Activated T-cell treated with anti-CD3 and anti-CD28 coated beads for 48 hours (primary cell): ENCODE results near the gene C3orf18.

Source experiments
- DNase-seq: peaks from one replicate; pipeline ENCODE4 v3.0.0-alpha.2; 2020; ENCODE audit warnings: low read depth

Gene C3orf18

DNA sequence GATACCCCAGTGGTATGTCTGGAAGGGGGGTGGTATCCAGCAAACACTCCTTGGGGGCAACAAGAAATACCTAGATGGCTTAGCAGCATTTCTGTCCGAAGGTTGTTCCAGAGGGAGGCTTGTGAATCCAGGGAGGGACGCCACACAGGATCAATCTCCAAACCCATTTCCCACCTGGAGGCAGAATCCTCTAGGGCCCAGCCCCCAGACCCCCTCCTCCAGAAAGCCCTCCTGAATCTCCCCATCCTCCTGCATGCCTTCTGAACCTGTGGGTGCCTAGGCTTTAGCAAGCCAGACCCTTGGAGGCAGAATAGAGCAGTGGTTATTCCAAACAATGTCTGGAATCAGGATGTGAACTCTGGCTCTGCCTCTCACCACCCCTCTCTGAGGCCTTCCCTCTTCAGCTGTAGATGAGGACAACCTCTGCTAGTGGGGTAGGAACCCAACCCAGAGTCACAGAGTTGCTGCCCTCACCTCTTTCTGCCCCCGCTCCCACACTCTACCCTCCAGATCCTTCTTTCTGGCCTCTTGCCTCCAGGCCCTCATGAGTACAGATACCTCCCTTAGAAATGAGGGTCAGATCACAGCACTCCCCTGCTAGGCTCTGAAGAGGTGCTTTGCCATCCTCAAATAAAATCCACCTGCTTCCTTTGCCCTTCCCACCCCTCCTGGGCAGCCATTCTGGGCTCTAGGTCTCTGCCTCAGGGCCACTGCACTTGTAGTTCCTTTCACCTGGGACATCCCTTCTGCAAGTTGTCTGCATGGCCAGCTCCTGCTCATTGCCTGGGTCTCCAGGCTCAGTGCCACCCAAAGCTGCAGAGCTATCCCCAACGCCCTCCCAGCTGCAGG is 35.9 kb upstream of the C3orf18 start:
- no peak for DNase-seq

DNA sequence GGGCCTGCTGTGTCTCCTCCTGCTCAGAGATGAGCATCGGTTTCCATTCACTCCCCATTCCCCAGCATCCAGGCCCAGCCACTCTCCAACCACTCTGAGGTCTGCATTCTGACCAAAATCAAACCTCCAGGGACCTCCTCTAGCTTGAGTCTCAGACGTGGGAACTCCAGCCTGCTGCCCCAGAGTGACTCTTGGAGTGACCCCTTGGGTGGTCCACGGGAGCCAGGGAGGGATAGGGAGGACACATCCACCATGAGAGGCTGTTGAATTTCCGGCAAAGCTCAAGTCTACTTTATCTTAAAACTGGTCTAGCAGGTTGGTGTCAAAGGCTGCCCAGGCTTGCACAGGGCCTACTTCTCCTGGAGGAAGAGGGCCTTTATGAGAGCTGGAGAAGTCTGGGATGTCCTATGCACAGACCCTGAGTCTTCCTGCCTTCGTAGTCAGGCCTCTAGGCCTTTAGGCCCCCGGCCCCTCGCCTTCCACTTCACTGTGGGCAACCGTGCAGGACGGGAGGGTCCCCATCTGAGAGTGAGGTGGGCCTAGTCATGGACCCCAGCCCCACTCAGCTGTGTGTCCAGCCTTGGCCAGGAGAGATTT is 35.1 kb upstream of the C3orf18 start:
- DNase-seq: no peak

DNA sequence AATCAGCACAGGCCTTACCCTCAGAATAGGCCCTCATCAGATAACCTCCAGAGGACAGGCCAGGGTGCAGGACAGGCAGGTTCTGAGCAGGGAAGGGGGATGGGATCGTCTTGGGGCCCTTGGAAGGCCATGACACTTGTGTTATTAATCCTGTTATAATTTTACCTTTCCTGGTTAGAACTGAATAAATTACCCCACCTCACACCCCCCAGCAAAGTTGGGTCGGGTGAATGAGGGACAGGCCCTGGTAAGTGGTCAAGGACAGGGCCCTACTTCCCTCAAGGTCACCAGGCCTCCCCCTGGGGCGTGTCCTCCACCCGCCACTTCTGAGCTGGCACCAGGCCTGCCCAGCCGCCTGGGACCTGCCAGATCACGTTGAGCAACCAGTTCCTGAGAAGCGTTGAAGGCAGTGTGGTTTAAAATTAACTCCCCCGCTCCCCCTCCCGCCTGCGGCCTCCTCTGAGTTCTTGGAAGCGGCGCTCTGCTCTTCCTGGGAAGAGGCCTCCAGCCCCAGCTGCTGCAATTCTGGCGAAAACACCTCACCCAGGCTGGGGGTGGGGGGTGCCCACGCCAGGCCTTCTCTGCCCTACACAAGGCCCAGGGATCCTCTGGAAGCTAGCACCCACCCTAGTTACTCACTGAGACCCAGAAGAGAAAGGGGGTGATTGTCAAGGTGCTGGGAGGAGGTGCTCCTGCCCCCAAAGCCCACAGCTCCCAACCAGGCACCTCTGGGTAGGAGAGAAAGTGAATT is 33.5 kb upstream of the C3orf18 start:
- DNase-seq: peak; percentile 96

DNA sequence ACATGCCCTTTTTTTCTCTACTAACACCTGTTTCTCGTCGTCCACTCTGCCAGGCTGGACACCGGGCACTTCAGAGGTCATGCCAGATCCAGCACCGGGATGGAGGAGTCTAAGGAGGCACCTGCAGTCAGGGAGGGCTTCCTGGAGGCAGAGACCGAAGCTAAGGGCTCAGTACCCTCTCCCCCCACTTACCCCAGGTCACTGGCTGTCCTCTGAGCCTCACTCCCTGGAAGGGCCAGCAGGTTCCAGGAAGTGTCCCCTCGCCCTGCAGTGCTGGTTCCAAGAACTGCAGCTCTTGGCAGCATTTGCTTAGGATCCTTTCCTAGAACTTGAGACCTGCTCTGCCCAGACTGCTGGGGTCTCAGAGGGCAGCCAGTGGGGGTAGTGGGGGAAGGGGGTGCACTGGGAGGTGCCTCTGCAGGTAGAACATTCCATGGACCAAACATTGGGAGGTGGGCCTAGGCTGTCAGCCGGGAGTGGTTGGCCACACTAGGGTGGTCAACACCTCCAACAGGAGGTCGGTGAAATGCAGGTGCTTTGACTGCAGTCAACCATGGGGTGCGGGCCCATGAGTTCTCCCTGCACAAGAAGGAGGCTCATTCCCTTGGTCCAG is 32.7 kb upstream of the C3orf18 start:
- DNase-seq: no peak

DNA sequence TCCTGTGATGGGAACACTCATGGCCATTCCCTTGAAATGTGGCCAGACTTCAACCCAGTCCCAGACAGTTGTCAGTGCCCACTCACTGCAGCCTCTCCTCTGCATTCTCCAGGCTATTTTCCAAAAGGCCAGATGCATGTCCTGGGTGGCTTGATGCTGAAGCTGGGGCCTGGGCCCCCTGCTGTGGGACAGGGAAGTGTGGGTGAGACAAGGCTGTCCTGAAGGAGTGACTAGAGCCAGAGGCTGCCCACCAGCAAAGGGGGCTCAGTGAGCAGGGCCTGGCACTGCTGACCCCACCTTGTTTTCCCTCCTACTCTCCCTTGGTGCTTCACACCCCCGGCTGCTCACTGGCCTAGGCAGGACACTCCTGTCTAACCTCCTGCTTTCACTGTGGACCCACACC is 32.2 kb upstream of the C3orf18 start:
- no peak for DNase-seq

DNA sequence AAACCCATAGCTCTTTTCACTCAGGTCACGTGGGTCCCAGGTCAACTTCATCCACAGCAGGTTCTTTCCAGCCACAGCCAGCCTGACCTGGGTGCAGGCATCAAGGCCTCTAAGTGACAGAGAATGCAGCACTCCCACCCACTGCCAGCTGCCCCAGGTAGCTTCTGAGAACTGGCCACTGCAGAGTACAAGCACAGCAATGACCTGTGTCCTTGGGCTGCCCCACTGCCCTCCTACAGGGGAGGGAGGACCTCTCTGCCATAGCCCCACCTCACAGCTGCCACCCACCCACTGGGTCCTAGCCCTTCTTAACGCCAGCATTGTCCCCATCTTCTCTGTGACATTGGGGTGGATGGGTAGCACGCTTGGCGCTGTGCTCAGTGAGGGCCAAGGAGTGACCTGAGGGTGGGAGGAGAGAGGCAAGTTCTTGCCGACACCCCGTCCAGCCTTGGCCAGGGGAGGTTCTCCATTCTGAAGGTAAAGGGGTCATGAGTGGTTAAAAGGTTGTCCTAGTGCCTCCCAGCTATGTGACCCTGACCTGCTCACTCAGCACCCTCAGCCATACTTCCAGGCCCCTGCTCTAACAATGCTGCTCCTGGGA is 31.7 kb upstream of the C3orf18 start:
- no peak for DNase-seq

DNA sequence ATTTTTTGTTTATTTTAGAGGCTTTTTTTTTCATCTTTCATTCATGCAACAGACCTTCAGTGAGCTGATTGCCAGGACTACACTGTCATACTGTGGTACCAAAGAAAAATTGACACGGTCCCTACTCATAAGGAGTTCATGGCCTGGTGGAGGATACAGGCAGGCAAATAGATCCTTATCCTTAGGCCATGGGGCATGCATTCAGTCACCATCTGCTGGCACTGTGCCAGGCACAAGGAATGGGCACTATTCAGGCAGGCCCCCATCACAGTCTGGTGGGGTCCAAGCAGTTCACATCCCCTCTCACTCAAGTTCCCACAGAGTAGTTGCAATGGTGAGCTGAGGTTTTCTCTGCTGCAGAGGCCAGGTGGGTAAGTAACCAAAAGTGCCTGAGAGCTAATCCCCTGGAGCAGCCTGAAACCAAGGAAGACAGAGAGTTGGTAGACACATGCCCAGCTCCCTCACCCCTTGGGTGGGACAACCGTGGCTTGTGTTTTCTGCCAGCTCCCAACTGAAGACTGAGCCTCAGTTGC is 26.8 kb upstream of the C3orf18 start:
- DNase-seq: no peak

DNA sequence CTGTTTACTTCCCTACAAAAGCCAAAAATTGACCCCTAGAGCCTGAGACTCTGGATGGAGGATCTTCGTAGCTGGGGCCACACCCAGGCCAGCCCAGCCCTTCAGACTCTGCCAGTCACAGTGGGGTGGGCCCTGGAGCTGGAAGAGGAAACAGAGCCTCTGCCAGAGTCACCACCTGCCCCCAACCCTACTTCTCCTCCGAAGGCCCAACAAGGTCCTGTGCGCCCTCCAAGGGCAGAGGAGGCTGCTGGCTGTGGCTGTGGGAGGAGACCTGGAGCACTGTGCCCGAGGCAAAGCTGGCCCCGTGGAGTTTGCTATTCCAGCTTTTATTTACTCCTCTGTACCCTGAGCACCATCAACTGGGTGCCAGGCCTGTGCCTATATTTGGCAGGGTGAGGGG is 25.0 kb upstream of the C3orf18 start:
- DNase-seq: no peak

DNA sequence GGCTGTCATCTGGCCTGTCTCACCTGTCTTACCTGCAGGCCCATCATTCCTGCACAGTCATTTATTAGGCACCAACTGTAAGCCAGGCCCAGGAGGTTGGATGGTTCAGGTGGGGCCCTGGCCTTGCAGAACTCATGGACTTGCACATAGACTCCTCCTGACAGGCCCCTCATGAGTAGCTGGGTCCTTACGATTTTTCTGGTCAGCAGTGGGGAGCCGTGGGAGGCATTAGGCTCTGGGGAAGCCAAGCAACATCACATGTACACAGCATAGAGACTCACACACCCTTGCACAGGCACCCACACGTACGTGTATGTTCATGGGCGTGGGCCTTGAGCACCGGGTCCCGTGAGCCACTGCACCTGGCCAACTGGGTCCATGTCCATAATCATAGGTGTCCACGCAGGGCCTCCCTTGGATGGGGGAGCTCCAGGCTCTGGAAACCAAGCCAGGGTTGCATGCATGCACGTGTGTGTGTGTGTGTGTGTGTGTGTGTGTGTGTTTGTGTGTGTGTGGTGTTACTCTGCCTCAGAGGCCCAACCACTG is 23.7 kb upstream of the C3orf18 start:
- no peak for DNase-seq

DNA sequence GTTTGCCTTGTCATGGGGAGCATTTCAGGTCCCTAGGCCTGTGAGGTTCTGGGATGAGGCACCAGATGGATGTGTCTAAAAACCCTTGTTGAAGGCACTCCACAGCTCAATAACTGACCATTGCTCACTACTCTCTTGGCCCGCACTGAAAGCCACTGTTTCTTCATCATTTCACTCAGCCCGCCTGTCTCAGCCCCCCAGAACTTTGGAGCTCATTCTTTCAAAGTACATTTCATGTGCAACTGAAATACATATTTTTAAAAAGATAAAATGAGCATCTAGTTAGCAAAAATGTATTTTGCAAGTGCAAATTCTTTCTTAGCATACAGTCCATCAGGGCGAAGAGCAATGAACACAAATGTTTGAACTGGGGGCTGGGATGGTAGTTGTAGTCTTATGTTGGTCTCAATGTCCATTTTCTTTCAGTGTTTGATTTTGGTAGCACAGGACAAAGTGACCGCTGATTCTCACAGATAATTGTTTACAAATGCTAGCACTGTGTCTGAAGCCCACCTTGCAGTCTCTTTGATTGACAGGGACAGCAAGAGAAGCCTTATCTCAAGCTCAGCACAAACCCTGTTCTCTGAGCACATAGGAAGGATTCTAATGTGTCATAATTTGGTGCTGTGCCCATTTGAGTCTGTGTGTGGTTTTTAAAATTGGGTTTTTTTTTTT is 21.3 kb upstream of the C3orf18 start:
- DNase-seq: no peak

DNA sequence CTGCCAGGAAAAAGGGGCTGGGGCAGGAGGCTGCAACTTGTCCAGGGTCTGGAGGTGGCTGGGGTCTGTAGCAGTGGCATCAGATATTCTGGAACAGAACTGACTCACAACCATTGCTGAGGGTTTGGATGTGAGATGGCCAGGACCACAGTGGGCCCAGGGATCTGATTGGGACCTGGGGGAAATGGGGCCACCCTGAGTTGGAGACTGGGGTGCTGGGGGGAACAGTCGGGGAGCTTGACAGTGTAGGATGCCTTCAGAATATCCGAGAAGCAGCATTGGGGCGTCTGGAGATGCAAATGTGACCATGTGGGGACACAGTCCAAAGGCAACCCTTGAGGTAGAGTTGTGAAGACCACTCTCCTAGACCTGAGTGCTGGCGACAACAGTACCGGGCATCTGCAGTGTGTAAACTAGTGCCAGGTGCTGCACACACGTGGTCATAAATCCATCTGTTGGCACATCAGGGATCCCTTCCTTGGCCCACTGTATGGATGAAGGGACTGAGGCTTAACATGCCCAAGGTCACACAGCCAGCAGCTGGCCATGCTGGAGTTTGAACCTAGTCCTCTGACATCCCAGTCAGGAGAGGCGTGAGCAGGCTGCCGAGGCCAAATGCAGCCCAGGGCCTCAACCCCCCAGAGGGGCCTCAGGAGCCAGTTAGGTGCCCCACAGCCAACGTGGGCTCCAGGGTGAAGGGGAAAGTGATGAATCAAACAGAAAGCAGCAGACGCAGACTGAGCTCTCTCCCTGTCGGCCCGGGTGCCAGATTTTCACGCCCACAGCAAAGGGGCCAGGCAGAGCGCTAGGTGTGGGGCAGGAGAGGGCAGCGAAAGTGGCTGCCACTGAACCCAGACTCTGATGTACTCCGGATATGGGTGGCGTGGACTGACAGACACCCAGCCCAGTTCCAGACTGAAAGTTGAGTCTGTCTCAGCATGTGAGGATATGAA is 20.5 kb upstream of the C3orf18 start:
- peak; percentile 86 for DNase-seq

DNA sequence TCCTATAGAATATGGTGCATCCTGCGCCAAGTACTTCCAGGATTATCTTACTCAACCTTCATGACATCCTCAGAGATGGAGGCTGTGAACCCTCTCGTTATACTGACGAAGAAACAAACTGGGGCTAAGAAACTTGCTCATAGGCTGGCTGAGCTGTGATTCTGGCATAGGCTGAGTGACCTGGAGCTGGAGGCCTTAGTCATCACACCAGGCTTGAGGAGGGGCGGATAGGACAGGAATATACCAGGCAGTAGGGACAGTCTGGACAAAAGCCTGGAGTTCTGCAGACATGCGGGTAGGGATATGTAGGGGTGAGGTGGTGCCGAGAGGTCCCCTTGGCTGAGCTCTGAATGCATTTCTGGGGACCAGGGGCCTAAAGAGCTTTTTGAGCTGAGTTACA is 19.8 kb upstream of the C3orf18 start:
- DNase-seq: no peak

DNA sequence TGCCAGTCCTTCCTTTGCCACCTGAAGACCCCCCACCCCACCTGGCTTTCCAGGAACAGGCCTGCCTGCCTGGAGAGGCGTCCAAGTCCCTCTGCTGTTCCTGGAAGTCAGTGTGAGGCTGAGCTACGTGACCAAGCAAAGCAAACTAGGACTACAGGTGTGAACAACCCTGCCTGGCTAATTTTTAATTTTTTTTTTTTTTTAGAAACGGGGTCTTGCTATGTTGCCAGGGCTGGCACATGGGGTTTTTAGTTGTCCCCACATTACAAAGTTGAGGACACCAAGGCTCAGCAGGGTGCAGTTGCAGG is 19.2 kb upstream of the C3orf18 start:
- DNase-seq: no peak

DNA sequence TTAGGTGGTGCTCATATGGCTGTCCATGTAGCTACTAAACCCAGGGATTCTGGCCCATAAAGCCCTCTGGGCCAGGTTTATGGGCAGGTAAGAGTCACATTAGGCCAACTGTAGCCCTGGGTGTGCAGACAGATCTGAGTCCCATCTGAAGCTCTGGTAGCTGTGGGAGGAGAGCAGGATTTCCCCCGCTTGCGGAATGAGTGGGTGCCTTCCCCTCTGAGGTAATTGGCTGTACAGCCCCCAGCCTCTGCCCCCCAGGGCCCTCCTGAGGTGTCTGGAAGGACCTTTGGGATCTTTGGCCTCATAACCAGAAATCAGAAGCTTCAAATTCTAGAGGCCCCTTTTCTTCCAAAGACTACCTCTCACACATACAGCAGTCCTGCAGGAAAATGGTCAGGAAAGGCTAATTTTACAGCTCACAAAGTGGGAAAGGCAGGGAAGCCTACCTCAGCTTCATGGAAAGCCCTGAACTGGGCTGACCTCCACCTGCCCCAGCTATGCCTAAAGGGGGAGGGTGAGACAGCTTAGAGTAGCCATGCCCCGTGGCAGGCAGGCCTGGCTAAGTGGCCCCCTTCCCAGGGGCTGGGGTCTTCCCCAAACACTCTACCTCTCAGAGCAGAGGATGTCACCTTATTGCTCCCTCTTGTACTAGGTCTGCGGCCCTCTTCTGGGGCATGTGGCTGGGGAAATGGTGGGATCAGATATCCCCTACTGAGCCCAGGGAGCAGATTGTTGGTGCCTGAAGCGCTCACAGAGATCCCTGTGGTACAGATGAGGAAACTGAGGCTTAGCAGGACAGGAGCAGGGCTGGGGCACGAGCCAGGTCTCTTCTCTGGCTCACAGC is 18.6 kb upstream of the C3orf18 start:
- no peak for DNase-seq

DNA sequence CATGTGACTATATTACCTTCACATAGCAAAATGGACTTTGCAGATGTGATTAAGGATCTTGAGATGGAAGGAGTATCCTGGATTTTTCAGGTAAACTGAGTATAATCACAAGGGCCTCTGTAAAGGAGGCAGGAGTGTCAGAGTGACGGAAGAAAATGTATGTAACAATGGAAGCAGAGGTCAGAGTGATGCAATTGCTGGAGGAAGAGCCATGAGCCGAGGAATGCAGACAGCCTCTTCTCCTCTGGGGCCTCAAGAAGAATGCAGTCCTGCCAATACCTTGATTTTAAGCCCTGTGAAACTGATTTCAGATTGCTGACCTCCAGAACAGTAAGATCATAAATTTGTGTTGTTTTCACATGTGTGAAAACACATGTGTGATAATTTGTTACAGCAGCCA is 16.8 kb upstream of the C3orf18 start:
- no peak for DNase-seq

DNA sequence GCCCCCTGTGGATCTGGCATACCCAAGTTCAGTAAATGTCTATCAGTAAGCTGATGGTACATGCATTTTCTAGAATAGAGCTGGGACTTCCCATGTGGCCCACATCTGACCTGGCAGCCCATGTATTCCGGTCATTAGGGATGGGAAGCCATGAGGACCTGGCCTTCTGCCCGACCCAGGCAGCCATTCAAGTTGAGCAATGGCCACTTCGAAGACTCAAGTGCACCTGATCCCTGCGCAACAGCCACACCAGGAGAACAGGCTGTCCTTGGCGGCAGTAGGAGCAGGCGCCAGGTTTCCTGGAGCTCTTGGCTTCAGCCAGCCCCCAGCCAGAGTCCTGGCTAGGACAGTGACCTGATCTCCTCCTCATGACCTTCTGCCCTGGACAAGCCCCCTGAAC is 16.4 kb upstream of the C3orf18 start:
- DNase-seq: no peak

DNA sequence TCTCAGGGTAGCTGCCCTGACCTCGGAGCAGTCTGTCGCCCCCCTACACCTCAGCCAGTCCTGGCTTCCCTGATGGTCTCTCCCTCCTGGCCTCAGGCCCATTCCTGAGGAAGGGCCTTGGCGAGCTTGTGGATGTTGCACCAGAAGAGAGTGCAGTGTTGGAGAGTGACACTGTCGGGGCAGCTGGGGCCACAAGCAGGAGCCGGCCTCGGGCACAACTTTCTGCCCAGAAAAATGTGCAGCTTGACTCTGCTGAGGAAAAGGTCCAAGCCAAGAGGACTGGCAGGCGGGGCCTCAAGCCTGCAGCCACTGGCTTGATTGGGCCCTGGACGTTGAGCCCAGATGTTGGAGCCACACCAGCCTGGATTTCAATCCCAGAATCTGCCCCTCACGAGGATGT is 14.5 kb upstream of the C3orf18 start:
- no peak for DNase-seq

DNA sequence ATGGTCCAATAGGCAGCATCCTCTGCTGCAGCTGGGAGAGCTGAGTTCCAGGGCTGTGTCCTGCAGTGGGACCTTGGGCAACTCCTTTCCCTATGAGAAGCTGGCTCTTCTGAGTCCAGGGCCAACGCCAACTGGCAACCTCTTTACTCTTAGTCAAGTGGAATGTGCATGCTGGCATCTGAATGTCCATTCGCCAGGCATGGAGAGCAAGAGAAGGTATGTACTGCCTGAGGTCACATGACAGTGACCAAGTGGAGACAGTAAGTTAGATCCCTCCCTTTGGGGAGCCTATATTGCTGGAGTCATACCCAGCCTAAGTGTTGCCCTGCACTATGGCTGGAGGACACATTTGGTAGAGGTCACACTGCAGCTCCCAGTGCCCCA is 13.9 kb upstream of the C3orf18 start:
- no peak for DNase-seq
